Measurements from ENCODE around the gene DEK.

DEK gene

GRCh38 chr6:18248698-18249097 lies 15.6 kb downstream of the DEK start:
- DNase-seq (ENCODE audit: low spot score): no peak
- CTCF ChIA-PET: no interaction called here
- no peak overlapping the region for H3K27ac ChIP-seq
- POLR2A ChIA-PET (ENCODE audit: low non-redundant PET): no interaction called here
- TF ChIP-seq, protein P1, sequence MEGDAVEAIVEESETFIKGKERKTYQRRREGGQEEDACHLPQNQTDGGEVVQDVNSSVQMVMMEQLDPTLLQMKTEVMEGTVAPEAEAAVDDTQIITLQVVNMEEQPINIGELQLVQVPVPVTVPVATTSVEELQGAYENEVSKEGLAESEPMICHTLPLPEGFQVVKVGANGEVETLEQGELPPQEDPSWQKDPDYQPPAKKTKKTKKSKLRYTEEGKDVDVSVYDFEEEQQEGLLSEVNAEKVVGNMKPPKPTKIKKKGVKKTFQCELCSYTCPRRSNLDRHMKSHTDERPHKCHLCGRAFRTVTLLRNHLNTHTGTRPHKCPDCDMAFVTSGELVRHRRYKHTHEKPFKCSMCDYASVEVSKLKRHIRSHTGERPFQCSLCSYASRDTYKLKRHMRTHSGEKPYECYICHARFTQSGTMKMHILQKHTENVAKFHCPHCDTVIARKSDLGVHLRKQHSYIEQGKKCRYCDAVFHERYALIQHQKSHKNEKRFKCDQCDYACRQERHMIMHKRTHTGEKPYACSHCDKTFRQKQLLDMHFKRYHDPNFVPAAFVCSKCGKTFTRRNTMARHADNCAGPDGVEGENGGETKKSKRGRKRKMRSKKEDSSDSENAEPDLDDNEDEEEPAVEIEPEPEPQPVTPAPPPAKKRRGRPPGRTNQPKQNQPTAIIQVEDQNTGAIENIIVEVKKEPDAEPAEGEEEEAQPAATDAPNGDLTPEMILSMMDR (conservative IDR thresholded peaks at IDR 0.05; ENCODE audit: low read depth): no peak

DNA sequence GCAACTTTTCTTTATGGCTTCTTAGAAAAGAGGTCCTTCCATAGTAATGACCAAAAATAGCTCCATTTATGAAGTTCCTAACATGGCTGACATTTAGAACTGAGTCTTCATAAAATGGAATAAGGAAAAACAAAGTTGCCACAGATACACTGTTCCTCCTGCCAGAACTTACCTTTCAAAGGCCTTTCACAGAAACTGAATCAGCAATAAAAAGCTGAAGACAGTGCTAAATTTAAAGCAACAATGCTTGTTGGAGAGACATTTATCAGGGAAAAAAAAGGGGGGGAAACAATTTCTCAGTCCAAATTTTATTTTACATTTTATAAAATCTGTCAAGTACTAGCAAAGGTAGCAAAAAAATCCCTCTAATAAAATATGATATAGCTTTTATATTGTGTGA lies 17.3 kb downstream of the DEK start:
- H3K27ac ChIP-seq: no peak overlapping the region
- ChIA-PET POLR2A (ENCODE audit: low non-redundant PET) (no interaction called here), CTCF (no interaction called here)
- TF ChIP-seq, protein P1 (conservative IDR thresholded peaks at IDR 0.05; ENCODE audit: low read depth): no peak
- DNase-seq (ENCODE audit: low spot score): no peak

DNA sequence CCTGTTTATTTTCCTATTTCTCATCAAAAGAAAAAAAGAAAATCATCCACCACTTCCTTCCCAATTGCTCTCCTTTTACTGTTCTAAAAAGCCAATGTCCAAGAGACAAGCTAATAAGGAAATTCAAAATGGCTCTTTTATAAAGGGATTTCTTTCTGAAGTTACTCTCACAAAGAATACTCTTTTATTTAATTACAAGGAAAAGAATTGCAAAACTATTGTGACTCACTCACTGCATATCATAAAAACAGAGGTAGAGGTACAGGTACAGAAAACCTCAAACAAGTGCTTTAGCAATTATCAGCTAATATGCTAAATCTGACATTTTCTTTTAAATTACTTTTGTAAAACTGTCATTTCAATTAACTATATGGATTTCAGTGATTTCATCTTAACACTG lies 18.1 kb downstream of the DEK start:
- no peak overlapping the region for H3K27ac ChIP-seq
- CTCF ChIA-PET: no interaction called here
- no peak for DNase-seq (ENCODE audit: low spot score)
- POLR2A ChIA-PET (ENCODE audit: low non-redundant PET): no interaction called here
- TF ChIP-seq, protein P1 (conservative IDR thresholded peaks at IDR 0.05; ENCODE audit: low read depth): no peak

- H3K27ac ChIP-seq: no peak overlapping the region
- CTCF ChIA-PET: no interaction called here
- TF ChIP-seq, protein P1 (conservative IDR thresholded peaks at IDR 0.05; ENCODE audit: low read depth): no peak
- POLR2A ChIA-PET (ENCODE audit: low non-redundant PET): no interaction called here
- DNase-seq (ENCODE audit: low spot score): no peak
Observed at GRCh38 chr6:18245642-18246041, 18.7 kb downstream of the DEK start.

DNA sequence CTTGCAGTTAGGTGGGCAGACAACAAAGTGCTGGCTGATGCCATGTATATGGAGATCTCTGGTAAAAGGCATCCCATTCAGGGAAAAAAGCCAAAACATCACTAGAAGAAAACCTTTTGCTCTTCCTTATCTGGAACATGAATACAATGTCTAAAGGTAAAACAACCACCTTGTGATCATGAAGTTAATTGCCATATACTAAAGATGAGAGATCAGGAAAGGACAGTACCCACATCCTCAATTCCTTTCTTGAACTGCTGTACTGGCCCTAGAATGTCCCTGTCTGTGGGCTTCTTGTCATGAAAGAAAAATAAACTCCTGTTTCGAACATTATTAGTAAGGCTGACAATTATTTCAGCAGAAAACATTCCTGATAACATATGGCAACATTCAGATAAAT lies 19.3 kb downstream of the DEK start:
- no peak for DNase-seq (ENCODE audit: low spot score)
- ChIA-PET POLR2A (ENCODE audit: low non-redundant PET) (no interaction called here), CTCF (no interaction called here)
- H3K27ac ChIP-seq: no peak overlapping the region
- TF ChIP-seq, protein P1 (conservative IDR thresholded peaks at IDR 0.05; ENCODE audit: low read depth): no peak

DNA sequence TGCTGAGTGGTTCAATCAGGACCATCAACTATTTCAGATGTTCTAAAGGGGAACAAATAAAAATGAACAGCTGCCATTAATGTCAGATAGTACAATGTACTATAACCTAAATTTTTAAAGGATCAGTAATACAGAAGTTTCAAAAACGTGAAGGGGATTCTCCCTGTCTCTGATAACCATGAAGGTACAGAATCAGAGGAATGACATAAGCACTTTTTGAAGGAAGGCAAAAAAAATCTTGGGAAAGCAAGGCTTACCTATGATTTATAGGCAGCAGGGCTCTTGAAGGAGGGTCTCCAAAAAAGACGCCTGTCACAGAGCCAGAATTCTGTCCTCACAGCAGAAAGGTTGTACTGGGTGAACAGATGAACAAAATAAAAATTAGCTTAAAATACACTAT lies 20.1 kb downstream of the DEK start:
- CTCF ChIA-PET: no interaction called here
- TF ChIP-seq, protein P1 (conservative IDR thresholded peaks at IDR 0.05; ENCODE audit: low read depth): no peak
- H3K27ac ChIP-seq: no peak overlapping the region
- POLR2A ChIA-PET (ENCODE audit: low non-redundant PET): no interaction called here
- no peak for DNase-seq (ENCODE audit: low spot score)

DNA sequence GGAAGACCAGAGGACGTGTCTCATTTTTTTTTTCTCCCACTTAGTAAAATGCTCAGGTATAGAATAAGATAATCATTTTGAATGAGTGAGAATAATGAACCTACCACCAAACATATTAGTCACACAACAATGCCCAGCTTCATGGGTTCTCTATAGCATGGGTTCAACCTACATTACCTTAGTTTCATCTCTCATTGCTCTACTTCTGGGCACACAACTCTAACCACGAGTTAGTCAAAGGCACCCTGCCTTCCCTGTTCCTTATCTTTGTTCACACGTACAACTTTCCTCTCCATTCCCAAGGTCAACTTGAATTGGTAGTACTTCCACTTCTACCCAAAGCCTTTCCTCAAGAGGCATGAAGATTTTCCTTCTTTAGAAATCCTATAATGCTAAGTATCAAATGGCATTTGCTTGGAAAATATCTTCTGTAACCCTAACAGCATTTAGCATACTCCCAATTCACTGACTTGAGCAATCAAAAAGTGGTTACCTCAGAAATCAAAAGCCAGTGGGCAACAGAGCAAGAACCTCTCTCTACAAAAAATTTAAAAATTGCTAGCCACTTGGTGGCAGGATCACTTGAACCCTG lies 20.9 kb downstream of the DEK start:
- no peak for DNase-seq (ENCODE audit: low spot score)
- H3K27ac ChIP-seq: no peak overlapping the region
- TF ChIP-seq, protein P1 (conservative IDR thresholded peaks at IDR 0.05; ENCODE audit: low read depth): no peak
- CTCF ChIA-PET: no interaction called here
- POLR2A ChIA-PET (ENCODE audit: low non-redundant PET): no interaction called here

All from RWPE1 (cell line).